ENCODE results near the gene DEPDC7. TPM values are rescaled to one million over a fixed set of nuclear protein-coding genes. Genes with fewer than 3 reads are reported as not detected.

DEPDC7 gene
- total and polyA plus RNA-seq, 2 of the 8 experiments (the other 6 are each of a cell fraction or from before 2014, with no cell fraction given) = 3.1 to 7.6 TPM

DNA sequence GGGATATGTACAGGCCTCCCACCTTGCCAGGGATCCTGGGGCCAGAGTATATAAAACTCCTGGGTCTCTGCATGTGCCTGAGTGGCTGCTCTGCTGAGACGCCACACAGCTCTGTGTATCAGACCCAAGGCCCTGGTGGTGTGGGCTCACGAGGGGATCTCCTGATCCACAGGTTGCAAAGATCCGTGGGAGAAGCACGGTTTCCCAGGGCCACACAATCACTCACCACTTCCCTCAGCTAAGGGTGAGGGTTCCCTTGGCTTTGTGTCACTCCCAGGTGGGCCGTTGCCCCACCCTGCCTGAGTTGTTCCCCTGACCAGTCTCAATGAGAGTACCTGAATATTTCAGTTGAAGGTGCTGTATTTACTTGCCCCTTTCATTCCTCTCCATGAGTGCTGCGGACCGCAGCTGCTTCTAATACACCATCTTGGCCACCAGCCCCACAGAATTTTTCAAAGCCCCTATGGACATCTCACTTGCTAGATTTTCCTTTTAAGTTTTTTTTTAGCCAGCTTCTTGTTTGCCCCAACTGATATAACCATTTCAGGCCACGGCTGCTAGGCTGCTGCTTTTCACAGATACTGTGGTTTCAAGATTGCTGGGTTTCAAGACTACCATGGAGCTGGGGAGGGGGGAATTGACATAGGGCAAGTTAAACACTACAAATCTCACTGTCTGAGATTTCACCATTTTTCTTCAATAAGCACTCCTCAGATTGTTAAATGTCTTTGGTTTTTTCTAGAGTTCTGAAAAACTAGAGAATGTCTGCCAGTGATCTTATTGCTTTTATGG lies 13.7 kb upstream of the DEPDC7 start:
- FAIRE-seq (no peak), DNase-seq (ENCODE audit: low read depth in 1 of 2, low spot score in 2 of 2) (no peak)
- Histone ChIP-seq H3K56ac (replicated peaks; ENCODE audit: insufficient read length, low read depth, low read length) (no peak overlapping the region), H2BK5ac (ENCODE audit: low read depth, low read length) (no peak overlapping the region), H3K4me3 (ENCODE audit: extremely low read depth in 1 of 4, insufficient read depth in 2 of 4, low read depth in 3 of 4, low read length in 4 of 4) (no peak overlapping the region), H3K4me1 (replicated peaks in 1 of 4; ENCODE audit: control insufficient read depth in 3 of 4, insufficient read depth in 4 of 4, low read length in 3 of 4) (no peaks in the 10 kb centered on the region; a peak in 1 of 7 replicates), H3K27me3 (replicated peaks in 1 of 4; ENCODE audit: control insufficient read depth in 3 of 4, extremely low read depth in 1 of 4, insufficient read depth in 3 of 4, low read length in 3 of 4) (no peaks in the 10 kb centered on the region), H2BK120ac (replicated peaks; ENCODE audit: low read depth, low read length) (no peak overlapping the region), H3K4me2 (ENCODE audit: insufficient read depth in 1 of 2, low read depth in 2 of 2, low read length in 2 of 2) (no peak overlapping the region), H3K18ac (ENCODE audit: extremely low read depth, low read length) (no peak overlapping the region; the same call in 1 of the 2 replicates), H4K20me1 (replicated peaks in 1 of 2; ENCODE audit: control insufficient read depth in 1 of 2, insufficient read depth in 2 of 2, low read length in 2 of 2) (no peaks in the 10 kb centered on the region), H4K5ac (ENCODE audit: insufficient read length, low read depth, low read length) (no peak overlapping the region), H3K14ac (ENCODE audit: insufficient read length) (no peak overlapping the region), H3K36me3 (ENCODE audit: control insufficient read depth in 2 of 4, insufficient read depth in 4 of 4, low read length in 3 of 4) (no peaks in the 10 kb centered on the region), H3K23ac (ENCODE audit: insufficient read length) (no peak overlapping the region), H3K79me1 (ENCODE audit: low read depth, low read length) (no peaks in the 10 kb centered on the region), H2AK5ac (ENCODE audit: low read depth, low read length) (no peak overlapping the region), H2BK12ac (ENCODE audit: low read depth, low read length) (no peak overlapping the region), H2AFZ (ENCODE audit: low read length) (no peak overlapping the region), H3K27ac (ENCODE audit: low read depth, low read length) (no peak overlapping the region), H3K23me2 (ENCODE audit: low read depth, low read length) (no peaks in the 10 kb centered on the region; the same call in 1 of the 2 replicates), H3K9me3 (ENCODE audit: insufficient read depth in 2 of 2, low read depth in 1 of 2, low read length in 1 of 2) (no peaks in the 10 kb centered on the region), H4K8ac (ENCODE audit: extremely low read depth, insufficient read depth, low read length) (peak overlapping the region; percentile 4; the same call in 1 of the 2 replicates), H2BK15ac (ENCODE audit: low read length) (no peak overlapping the region), H3K9ac (replicated peaks in 1 of 4; ENCODE audit: extremely low read depth in 1 of 4, low read depth in 3 of 4, low read length in 3 of 4) (no peak overlapping the region), H3K79me2 (ENCODE audit: control insufficient read depth in 1 of 2, insufficient read depth in 2 of 2, low read length in 2 of 2) (no peaks in the 10 kb centered on the region), H2BK20ac (ENCODE audit: low read length) (no peak overlapping the region), H3K4ac (replicated peaks; ENCODE audit: insufficient read length, low read depth, low read length) (no peak overlapping the region), H4K91ac (replicated peaks; ENCODE audit: insufficient read length, low read length) (no peak overlapping the region)
- WGBS, 2 experiments (ENCODE audit: extremely low coverage in 1 of 2, insufficient coverage in 1 of 2, insufficient read length in 1 of 2, insufficient replicate concordance in 2 of 2, low coverage in 1 of 2, low lambda C conversion rate in 2 of 2, missing lambda C conversion rate in 1 of 2) = 90% methylated on average over 8 of the region's 8 CpGs; no CpG with 5 or more reads in 1 of the 2 experiments
- CTCF ChIA-PET (ENCODE audit: partially characterized antibody) = interaction anchor here (1.6 to 2.0 kb wide), 2 partner anchors 63 to 143 kb away, joined by 3 to 8 read pairs; no protein-coding TSS in a partner anchor
- TF ChIP-seq SIRT6 (IDR thresholded peaks at IDR 0.05; ENCODE audit: low read length) (no peak), RNF2 (IDR thresholded peaks at IDR 0.05; ENCODE audit: borderline replicate concordance, low read depth, low read length, missing control alignments, poor library complexity, severe bottlenecking) (no peak), BRCA1 (IDR thresholded peaks at IDR 0.05; ENCODE audit: low read depth, low read length) (no peak), EGR1 (IDR thresholded peaks at IDR 0.05; ENCODE audit: borderline replicate concordance, low read depth, low read length) (no peak), SAP30 (IDR thresholded peaks at IDR 0.05; ENCODE audit: insufficient read depth, insufficient replicate concordance, low read length) (no peak), EP300 (IDR thresholded peaks at IDR 0.05; ENCODE audit: borderline replicate concordance in 1 of 2, low read depth in 2 of 2, low read length in 2 of 2) (no peak), CBX8 (IDR thresholded peaks at IDR 0.05; ENCODE audit: borderline replicate concordance, low read depth, low read length) (no peak), GABPA (IDR thresholded peaks at IDR 0.05; ENCODE audit: borderline replicate concordance, insufficient read depth, low read length) (no peak), TBP (IDR thresholded peaks at IDR 0.05; ENCODE audit: low read depth, low read length) (no peak), BACH1 (IDR thresholded peaks at IDR 0.05; ENCODE audit: low read length) (no peak), CHD1 (IDR thresholded peaks at IDR 0.05; ENCODE audit: low read depth, low read length) (no peak)
- POLR2A ChIA-PET (ENCODE audit: partially characterized antibody) = interaction anchor here (0.9 to 1.1 kb wide), 3 partner anchors 10 to 14 kb away, joined by 3 read pairs; partner anchors contain the start of gene DEPDC7

Data from H1 (cell line).